OCI-LY1 (cell line): Measurements from ENCODE around the gene GARIN5A.

Source experiments
- H2AFZ ChIP-seq: fragments of 200-600 bp; sonication (generic), shearing (Covaris generic); 2 replicates; pipeline ENCODE4 v1.6.0; 2014; ENCODE audit warnings: antibody characterized with exemption, mild to moderate bottlenecking, low read length
- H3F3A ChIP-seq: fragments of 200-600 bp; sonication (generic), shearing (Covaris generic); 2 replicates; pipeline ENCODE4 v1.6.0; 2014; ENCODE audit warnings: mild to moderate bottlenecking, antibody characterized with exemption, low read length, moderate library complexity; ENCODE audit not compliant: insufficient read depth
- H3K27ac ChIP-seq: fragments of 200-600 bp; sonication (generic); 2 replicates; pipeline ENCODE4 v1.5.1; 2014; ENCODE audit warnings: low read length, mixed run types, mild to moderate bottlenecking, low read depth; ENCODE audit not compliant: poor library complexity, severe bottlenecking
- H3K27me3 ChIP-seq: fragments of 200-600 bp; sonication (generic); 2 replicates; pipeline ENCODE4 v1.6.0; 2014; ENCODE audit warnings: antibody characterized with exemption, mild to moderate bottlenecking, low read length, moderate library complexity; ENCODE audit not compliant: insufficient read depth
- H3K36me3 ChIP-seq: fragments of 200-600 bp; sonication (generic); 2 replicates; pipeline ENCODE4 v1.6.1; 2014; ENCODE audit warnings: mild to moderate bottlenecking, antibody characterized with exemption, low read length, moderate library complexity, mixed read lengths; ENCODE audit not compliant: insufficient read depth
- H3K4me1 ChIP-seq: fragments of 200-600 bp; sonication (generic); 2 replicates; pipeline ENCODE4 v1.5.1; 2014; ENCODE audit warnings: mild to moderate bottlenecking, low read length, moderate library complexity; ENCODE audit not compliant: insufficient read depth, severe bottlenecking
- H3K4me2 ChIP-seq: fragments of 200-600 bp; sonication (generic), shearing (Covaris generic); 2 replicates; pipeline ENCODE4 v1.6.1; 2014; ENCODE audit warnings: low read length
- H3K4me3 ChIP-seq: fragments of 200-600 bp; sonication (generic); 2 replicates; pipeline ENCODE4 v1.5.1; 2014; ENCODE audit warnings: low read length, low read depth, mild to moderate bottlenecking, mixed read lengths; ENCODE audit not compliant: poor library complexity, severe bottlenecking
- H3K79me2 ChIP-seq: fragments of 200-600 bp; shearing (Covaris generic); 2 replicates; pipeline ENCODE4 v1.6.1; 2016; ENCODE audit warnings: mixed run types, low read length, mixed read lengths; ENCODE audit not compliant: insufficient read depth
- H3K9ac ChIP-seq: fragments of 200-600 bp; sonication (generic), shearing (Covaris generic); 2 replicates; pipeline ENCODE4 v1.6.1; 2014; ENCODE audit warnings: mild to moderate bottlenecking, low read length, mixed read lengths
- H3K9me2 ChIP-seq: fragments of 200-600 bp; sonication (generic), shearing (Covaris generic); 2 replicates; pipeline ENCODE4 v1.6.1; 2014; ENCODE audit warnings: low read depth, mild to moderate bottlenecking, low read length, mixed read lengths
- H3K9me3 ChIP-seq: fragments of 200-600 bp; shearing (Covaris generic); 2 replicates; pipeline ENCODE4 v1.6.1; 2014; ENCODE audit warnings: low read length, mixed read lengths
- H4K20me1 ChIP-seq: fragments of 200-600 bp; sonication (generic), shearing (Covaris generic); 2 replicates; pipeline ENCODE4 v1.6.0; 2016; ENCODE audit warnings: mild to moderate bottlenecking, low read length; ENCODE audit not compliant: insufficient read depth
- CTCF ChIP-seq: fragments of 200-600 bp; sonication (generic), shearing (Covaris generic); IDR thresholded peaks from 2 replicates; pipeline ENCODE4 v1.5.1; 2017; ENCODE audit warnings: mild to moderate bottlenecking, antibody characterized with exemption, low read length, moderate library complexity, mixed read lengths
- EZH2 ChIP-seq: fragments of 200-600 bp; sonication (generic), shearing (Covaris generic); IDR thresholded peaks from 2 replicates; pipeline ENCODE4 v1.8.0; 2017; ENCODE audit warnings: borderline replicate concordance, mixed run types, mild to moderate bottlenecking, antibody characterized with exemption, low read length, moderate library complexity, mixed read lengths

The GARIN5A gene

GRCh38 chr19:50507376-50507775 lies 30.7 kb upstream of the GARIN5A start:
- Histone ChIP-seq H3F3A (no peaks in the 10 kb centered on the region), H3K4me1 (peaks cover 14% of the 10 kb centered on the region), H3K9me2 (no peaks in the 10 kb centered on the region), H3K79me2 (no peaks in the 10 kb centered on the region), H3K27me3 (no peaks in the 10 kb centered on the region), H3K4me2 (no peak overlapping the region), H4K20me1 (no peaks in the 10 kb centered on the region), H3K9me3 (no peaks in the 10 kb centered on the region), H3K27ac (no peak overlapping the region), H3K36me3 (no peaks in the 10 kb centered on the region), H2AFZ (no peak overlapping the region), H3K4me3 (no peak overlapping the region), H3K9ac (no peak overlapping the region)
- TF ChIP-seq EZH2 (no peak), CTCF (no peak)

DNA sequence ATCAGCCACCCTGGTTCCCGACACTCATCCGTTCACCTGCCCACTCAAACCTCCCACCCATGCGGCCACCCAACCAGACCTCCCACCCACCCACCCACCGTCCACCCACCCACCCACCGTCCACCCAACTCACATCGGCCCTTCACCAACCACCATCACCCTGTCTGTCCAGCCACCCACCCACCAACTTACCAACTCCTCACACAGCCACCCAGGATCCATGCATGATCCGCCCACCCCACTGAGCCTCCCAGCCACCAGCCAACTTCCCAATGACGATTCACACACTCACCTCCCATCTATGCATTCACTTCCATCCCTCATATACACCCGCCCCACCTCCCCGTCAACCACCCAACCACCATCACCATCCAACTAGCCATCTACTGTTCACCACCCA lies 30.1 kb upstream of the GARIN5A start:
- no peaks in the 10 kb centered on the region for H3K79me2 ChIP-seq
- H3K4me1 ChIP-seq: peaks cover 9% of the 10 kb centered on the region
- H3K9me3 ChIP-seq: no peaks in the 10 kb centered on the region
- no peaks in the 10 kb centered on the region for H3K9me2 ChIP-seq
- TF ChIP-seq EZH2 (no peak), CTCF (no peak)
- no peaks in the 10 kb centered on the region for H4K20me1 ChIP-seq
- no peaks in the 10 kb centered on the region for H3F3A ChIP-seq
- H3K9ac ChIP-seq: no peak overlapping the region
- H3K27me3 ChIP-seq: no peaks in the 10 kb centered on the region
- no peak overlapping the region for H3K4me2 ChIP-seq
- no peak overlapping the region for H3K4me3 ChIP-seq
- no peaks in the 10 kb centered on the region for H3K36me3 ChIP-seq
- no peak overlapping the region for H2AFZ ChIP-seq
- no peak overlapping the region for H3K27ac ChIP-seq

DNA sequence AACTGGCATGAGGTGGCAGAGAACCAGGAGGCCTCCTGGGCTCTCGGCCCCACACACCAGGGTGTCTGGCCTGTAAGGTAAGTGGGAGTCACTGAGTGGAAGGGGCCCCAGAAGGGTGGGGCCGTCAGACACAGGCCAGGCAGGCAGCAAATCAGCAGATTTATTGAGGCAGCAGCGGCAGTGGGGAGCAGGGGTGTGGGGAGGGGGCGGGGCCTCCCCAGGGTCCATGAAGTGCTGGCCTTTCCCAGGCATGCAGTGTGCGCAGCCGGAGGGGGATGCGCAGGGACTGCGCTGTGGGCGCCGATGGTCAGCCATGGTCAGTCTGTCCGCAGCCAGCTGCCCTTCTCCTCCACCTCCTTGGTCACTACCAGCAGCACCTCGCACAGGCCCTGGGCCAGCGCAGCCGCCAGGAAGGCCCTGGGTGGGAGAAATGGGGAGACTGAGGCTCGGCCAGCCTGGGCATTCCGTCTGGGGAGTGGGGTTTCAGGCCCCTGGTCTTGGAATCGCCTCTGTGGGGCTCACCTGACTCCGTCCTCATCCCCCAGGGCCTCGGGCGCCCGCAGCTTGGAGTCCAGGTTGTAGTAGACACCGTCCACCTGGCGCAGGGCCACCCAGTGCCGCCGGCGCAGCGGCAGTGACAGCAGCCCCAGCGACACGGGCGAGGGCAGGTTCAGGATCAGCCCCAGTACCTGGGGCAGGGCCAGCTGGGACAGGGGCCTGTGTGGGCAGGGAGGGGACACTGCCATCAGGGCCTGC lies 29.4 kb upstream of the GARIN5A start:
- no peaks in the 10 kb centered on the region for H3K36me3 ChIP-seq
- H3K9me2 ChIP-seq: no peaks in the 10 kb centered on the region
- H3K9ac ChIP-seq: no peak overlapping the region
- H2AFZ ChIP-seq: no peak overlapping the region
- H3K27me3 ChIP-seq: no peaks in the 10 kb centered on the region; the same call in 1 of the 2 replicates
- H3K4me3 ChIP-seq: no peak overlapping the region
- H3K9me3 ChIP-seq: no peaks in the 10 kb centered on the region
- no peak for TF ChIP-seq CTCF
- no peak for TF ChIP-seq EZH2
- H3K4me1 ChIP-seq: peaks cover 6% of the 10 kb centered on the region
- no peak overlapping the region for H3K27ac ChIP-seq
- H3K79me2 ChIP-seq: no peaks in the 10 kb centered on the region
- H3K4me2 ChIP-seq: no peak overlapping the region
- no peaks in the 10 kb centered on the region for H4K20me1 ChIP-seq
- H3F3A ChIP-seq: no peaks in the 10 kb centered on the region
